SU-DHL-6 (cell line): ENCODE data around the gene KRTAP3-2.

Source experiments
- H2AFZ ChIP-seq: fragments of 200-600 bp; sonication (generic); 2 replicates; pipeline ENCODE4 v1.6.1; 2014; ENCODE audit warnings: low read depth, mild to moderate bottlenecking, moderate library complexity, mixed read lengths, antibody characterized with exemption, low read length; ENCODE audit not compliant: severe bottlenecking
- H3F3A ChIP-seq: fragments of 200-600 bp; shearing (Covaris generic); 2 replicates; pipeline ENCODE4 v1.6.0; 2016; ENCODE audit warnings: antibody characterized with exemption, mild to moderate bottlenecking; ENCODE audit not compliant: insufficient read depth
- H3K27ac ChIP-seq: fragments of 200-600 bp; sonication (generic); 2 replicates; pipeline ENCODE4 v1.5.1; 2016; ENCODE audit warnings: low read depth, mild to moderate bottlenecking, low read length, moderate library complexity, mixed read lengths
- H3K27me3 ChIP-seq: fragments of 200-600 bp; sonication (generic), shearing (Covaris generic); 2 replicates; pipeline ENCODE4 v1.6.0; 2014; ENCODE audit warnings: mild to moderate bottlenecking, low read length
- H3K36me3 ChIP-seq: fragments of 200-600 bp; sonication (generic); 2 replicates; pipeline ENCODE4 v1.6.1; 2014; ENCODE audit warnings: mild to moderate bottlenecking, low read length, mixed read lengths
- H3K4me2 ChIP-seq: fragments of 300-600, 200-600 bp; shearing (Covaris generic), sonication (generic); 2 replicates; pipeline ENCODE4 v1.6.0; 2014; ENCODE audit warnings: low read length, low read depth, mild to moderate bottlenecking; ENCODE audit not compliant: poor library complexity, severe bottlenecking
- H3K4me3 ChIP-seq: fragments of 200-600 bp; sonication (generic); 2 replicates; pipeline ENCODE4 v1.5.1; 2014; ENCODE audit warnings: antibody characterized with exemption, low read length, mild to moderate bottlenecking, mixed read lengths; ENCODE audit not compliant: insufficient read depth, poor library complexity, severe bottlenecking
- H3K79me2 ChIP-seq: fragments of 200-600 bp; sonication (generic); 2 replicates; pipeline ENCODE4 v1.6.1; 2014; ENCODE audit warnings: mild to moderate bottlenecking, low read length, moderate library complexity; ENCODE audit not compliant: insufficient read depth
- H3K9ac ChIP-seq: fragments of 200-600 bp; sonication (generic); 2 replicates; pipeline ENCODE4 v1.7.0; 2014; ENCODE audit warnings: mild to moderate bottlenecking, low read length
- H3K9me2 ChIP-seq: fragments of 200-600 bp; sonication (generic); replicated peaks from 2 replicates; pipeline ENCODE4 v1.6.1; 2014; ENCODE audit warnings: low read length; ENCODE audit not compliant: insufficient read depth
- H3K9me3 ChIP-seq: fragments of 200-600 bp; sonication (generic); 2 replicates; pipeline ENCODE4 v1.6.1; 2014; ENCODE audit warnings: low read length, mixed read lengths; ENCODE audit not compliant: insufficient read depth
- H4K20me1 ChIP-seq: fragments of 200-600 bp; sonication (generic); 2 replicates; pipeline ENCODE4 v1.6.1; 2014; ENCODE audit warnings: low read depth, mild to moderate bottlenecking, antibody characterized with exemption, low read length, moderate library complexity, mixed read lengths
- EZH2phosphoT487 ChIP-seq: fragments of 200-600 bp; sonication (generic), shearing (Covaris generic); conservative IDR thresholded peaks from 2 replicates; pipeline ENCODE4 v1.6.1; 2018; ENCODE audit warnings: mild to moderate bottlenecking, antibody characterized with exemption, low read length, moderate library complexity, mixed read lengths
- TF ChIP-seq, protein P1 (sequence below): fragments of 200-600 bp; sonication (generic); IDR thresholded peaks from one replicate; pipeline ENCODE4 v1.5.1; 2017; ENCODE audit warnings: antibody characterized with exemption, mild to moderate bottlenecking, low read length, moderate library complexity; ENCODE audit not compliant: insufficient read depth, poor library complexity, severe bottlenecking

KRTAP3-2 gene

GRCh38 chr17:40980596-40980995 is 19.1 kb downstream of the KRTAP3-2 start:
- Histone ChIP-seq H3K4me3 (no peak overlapping the region), H3K9me2 (no peaks in the 10 kb centered on the region), H3K36me3 (no peaks in the 10 kb centered on the region), H3K4me2 (no peak overlapping the region), H3K27me3 (no peaks in the 10 kb centered on the region), H3K79me2 (no peaks in the 10 kb centered on the region), H3K9ac (no peak overlapping the region), H3F3A (no peaks in the 10 kb centered on the region), H4K20me1 (no peaks in the 10 kb centered on the region), H3K27ac (no peak overlapping the region), H3K9me3 (no peaks in the 10 kb centered on the region), H2AFZ (no peak overlapping the region)
- no peak for TF ChIP-seq EZH2phosphoT487
- TF ChIP-seq, protein P1, sequence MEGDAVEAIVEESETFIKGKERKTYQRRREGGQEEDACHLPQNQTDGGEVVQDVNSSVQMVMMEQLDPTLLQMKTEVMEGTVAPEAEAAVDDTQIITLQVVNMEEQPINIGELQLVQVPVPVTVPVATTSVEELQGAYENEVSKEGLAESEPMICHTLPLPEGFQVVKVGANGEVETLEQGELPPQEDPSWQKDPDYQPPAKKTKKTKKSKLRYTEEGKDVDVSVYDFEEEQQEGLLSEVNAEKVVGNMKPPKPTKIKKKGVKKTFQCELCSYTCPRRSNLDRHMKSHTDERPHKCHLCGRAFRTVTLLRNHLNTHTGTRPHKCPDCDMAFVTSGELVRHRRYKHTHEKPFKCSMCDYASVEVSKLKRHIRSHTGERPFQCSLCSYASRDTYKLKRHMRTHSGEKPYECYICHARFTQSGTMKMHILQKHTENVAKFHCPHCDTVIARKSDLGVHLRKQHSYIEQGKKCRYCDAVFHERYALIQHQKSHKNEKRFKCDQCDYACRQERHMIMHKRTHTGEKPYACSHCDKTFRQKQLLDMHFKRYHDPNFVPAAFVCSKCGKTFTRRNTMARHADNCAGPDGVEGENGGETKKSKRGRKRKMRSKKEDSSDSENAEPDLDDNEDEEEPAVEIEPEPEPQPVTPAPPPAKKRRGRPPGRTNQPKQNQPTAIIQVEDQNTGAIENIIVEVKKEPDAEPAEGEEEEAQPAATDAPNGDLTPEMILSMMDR, result no peak

DNA sequence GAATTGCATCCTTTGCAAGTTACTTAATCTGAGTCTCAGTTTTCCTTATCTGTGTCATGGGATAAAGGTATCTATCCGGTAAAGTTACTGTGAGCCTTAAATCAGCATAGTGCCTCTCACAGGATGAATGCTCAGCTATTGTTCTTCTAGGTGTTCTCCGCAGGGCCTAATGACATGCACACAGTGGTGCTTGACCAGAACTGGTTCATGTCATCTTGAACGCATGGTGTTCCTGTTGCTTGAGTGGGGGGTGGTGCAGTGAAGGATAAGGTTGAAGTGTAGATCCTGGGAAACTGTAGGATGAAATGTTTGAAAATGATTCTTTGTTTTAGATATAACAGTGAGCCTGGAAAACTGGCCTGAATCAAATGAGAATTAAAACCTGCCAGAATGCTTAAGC is 19.6 kb downstream of the KRTAP3-2 start:
- Histone ChIP-seq H3F3A (no peaks in the 10 kb centered on the region), H3K9ac (no peak overlapping the region), H3K27me3 (no peaks in the 10 kb centered on the region), H3K79me2 (no peaks in the 10 kb centered on the region), H3K4me2 (no peak overlapping the region), H3K36me3 (no peaks in the 10 kb centered on the region), H3K9me3 (no peaks in the 10 kb centered on the region), H2AFZ (no peak overlapping the region), H3K9me2 (no peaks in the 10 kb centered on the region), H3K4me3 (no peak overlapping the region), H3K27ac (no peak overlapping the region), H4K20me1 (no peaks in the 10 kb centered on the region)
- TF ChIP-seq, protein P1, result no peak
- no peak for TF ChIP-seq EZH2phosphoT487

DNA sequence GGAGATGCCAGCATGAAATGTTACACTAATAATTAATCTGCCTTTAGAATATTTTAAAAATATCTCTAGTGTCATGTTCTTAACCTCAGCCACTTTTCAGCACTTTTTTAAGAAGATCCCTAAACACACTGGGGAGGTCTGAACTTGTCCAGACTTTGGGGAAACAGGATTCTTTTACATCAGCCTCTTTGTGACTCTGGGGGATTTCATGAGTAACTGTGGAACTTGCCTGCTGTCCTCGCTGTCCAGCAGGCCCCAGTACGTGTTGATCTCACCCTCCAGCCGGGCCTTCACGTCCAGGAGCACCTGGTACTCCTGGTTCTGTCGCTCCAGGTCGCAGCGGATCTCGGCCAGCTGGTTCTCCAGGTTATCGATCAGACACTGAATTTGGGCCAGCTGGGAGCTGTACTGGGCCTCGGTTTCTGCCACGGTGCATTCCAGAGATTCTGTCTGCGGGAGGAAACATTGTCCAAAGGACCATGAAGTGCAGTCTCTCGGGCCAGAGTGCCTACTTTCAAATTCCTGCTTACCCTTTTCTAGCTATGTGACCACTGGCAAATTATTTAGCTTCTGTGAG is 21.0 kb downstream of the KRTAP3-2 start:
- H2AFZ ChIP-seq, result no peak overlapping the region
- no peak overlapping the region for H3K27ac ChIP-seq
- H3K4me3 ChIP-seq, result no peak overlapping the region
- no peaks in the 10 kb centered on the region for H3F3A ChIP-seq
- H3K27me3 ChIP-seq, result no peaks in the 10 kb centered on the region
- no peaks in the 10 kb centered on the region for H3K36me3 ChIP-seq
- no peaks in the 10 kb centered on the region for H3K9me2 ChIP-seq
- no peaks in the 10 kb centered on the region for H3K9me3 ChIP-seq
- TF ChIP-seq, protein P1, result no peak
- TF ChIP-seq EZH2phosphoT487, result no peak
- H4K20me1 ChIP-seq, result no peaks in the 10 kb centered on the region
- no peak overlapping the region for H3K4me2 ChIP-seq
- H3K79me2 ChIP-seq, result no peaks in the 10 kb centered on the region
- no peak overlapping the region for H3K9ac ChIP-seq
